ENCODE data around the gene GOLGA8B.
"Not testable (repeated sequence)": the region's sequence is repeated elsewhere in the genome, so short reads cannot be mapped to it uniquely, and the experiment has no call there.

The GOLGA8B gene, protein sequence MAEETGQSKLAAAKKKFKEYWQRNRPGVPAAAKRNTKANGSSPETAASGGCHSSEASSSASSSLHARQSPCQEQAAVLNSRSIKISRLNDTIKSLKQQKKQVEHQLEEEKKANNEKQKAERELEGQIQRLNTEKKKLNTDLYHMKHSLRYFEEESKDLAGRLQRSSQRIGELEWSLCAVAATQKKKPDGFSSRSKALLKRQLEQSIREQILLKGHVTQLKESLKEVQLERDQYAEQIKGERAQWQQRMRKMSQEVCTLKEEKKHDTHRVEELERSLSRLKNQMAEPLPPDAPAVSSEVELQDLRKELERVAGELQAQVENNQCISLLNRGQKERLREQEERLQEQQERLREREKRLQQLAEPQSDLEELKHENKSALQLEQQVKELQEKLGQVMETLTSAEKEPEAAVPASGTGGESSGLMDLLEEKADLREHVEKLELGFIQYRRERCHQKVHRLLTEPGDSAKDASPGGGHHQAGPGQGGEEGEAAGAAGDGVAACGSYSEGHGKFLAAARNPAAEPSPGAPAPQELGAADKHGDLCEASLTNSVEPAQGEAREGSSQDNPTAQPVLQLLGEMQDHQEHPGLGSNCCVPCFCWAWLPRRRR

DNA sequence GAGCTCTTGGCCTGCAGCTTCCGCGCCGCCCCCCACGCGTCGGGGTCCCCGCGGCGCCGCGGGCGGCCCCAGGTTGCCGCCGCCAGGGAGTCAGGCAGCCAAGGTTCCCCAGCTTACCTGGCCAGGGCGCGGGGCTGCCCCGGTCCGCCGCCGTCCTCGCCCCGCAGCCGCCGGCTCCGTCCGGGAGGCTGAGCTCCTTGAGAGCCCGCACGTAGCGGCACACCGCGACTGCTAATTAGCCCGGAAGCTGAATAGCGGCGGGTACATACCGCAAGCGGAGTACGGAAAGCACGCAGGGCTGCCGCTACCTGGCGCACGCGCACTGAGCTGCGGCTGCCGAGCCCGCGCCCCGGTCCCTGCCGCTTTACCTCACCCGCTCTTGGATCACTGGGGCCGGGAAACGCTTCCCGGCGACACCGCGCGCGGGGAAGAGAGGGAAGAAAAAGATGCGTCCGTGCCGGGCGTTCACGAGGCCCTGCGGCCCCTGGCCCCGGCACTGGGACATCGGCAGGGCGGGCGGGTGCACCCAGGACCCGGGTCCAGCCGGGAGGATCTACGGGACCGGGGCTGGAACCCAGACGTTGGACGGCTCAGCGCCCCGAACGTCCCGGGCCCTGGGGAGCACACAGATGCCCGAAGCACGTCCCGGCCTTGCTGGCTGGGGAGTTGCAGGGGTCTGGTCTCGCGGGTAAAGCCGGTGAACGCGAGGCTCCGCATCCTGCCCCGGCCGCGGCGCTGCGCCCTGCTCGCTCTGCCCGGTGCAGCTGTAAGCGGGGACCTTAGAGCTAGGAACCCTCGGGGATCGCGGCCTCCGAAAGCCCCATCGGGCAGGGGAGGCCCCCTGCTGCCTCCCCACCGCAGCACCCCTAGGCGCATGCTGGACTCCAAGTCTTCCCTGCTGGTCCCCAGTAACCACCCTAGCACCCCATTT lies at the start of gene GOLGA8B:
TSS of gene GOLGA8B (minus strand) at position 253 of the 931 bp plus-strand sequence. CDS start 47,739 bp downstream, outside the sequence.
- peak within 1 kb of the TSS; percentile 60 for H3K9ac ChIP-seq (ENCODE audit: low read length)
- H3K27ac ChIP-seq (ENCODE audit: low read depth, low read length) = no peak within 1 kb of the TSS
- no peaks in the 10 kb centered on the region for H3K36me3 ChIP-seq (ENCODE audit: control insufficient read depth, insufficient read depth, low read length)
- H3K27me3 ChIP-seq (ENCODE audit: control insufficient read depth, insufficient read depth, low read length) = peaks cover 21% of the 10 kb centered on the region
- H3K4me1 ChIP-seq (ENCODE audit: control insufficient read depth, insufficient read depth, low read length) = peaks cover 14% of the 10 kb centered on the region
- H3K4me3 ChIP-seq (ENCODE audit: low read depth, low read length) = peak within 1 kb of the TSS; percentile 86
- H3K9me3 ChIP-seq (ENCODE audit: control insufficient read depth, insufficient read depth, low read depth, low read length) = no peaks in the 10 kb centered on the region

DNA sequence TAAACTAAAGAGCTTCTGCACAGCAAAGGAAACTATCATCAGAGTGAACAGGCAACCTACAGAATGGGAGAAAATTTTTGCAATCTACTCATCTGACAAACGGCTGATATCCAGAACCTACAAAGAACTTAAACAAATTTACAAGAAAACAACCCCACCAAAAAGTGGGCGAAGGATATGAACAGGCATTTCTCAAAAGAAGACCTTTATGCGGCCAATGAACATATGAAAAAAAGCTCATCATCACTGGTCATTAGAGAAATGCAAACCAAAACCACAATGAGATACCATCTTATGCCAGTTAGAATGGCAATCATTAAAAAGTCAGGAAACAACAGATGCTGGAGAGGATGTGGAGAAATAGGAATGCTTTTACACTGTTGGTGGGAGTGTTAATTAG lies 49.7 kb upstream of the GOLGA8B start:
- not testable (repeated sequence) for H3K4me3 ChIP-seq (ENCODE audit: low read depth, low read length); H3K27ac ChIP-seq (ENCODE audit: low read depth, low read length); H3K27me3 ChIP-seq (ENCODE audit: control insufficient read depth, insufficient read depth, low read length)

GRCh38 chr15:34628577-34629152 lies 45.2 kb upstream of the GOLGA8B start:
- no peak overlapping the region for H3K9ac ChIP-seq (ENCODE audit: low read length)
- H3K27me3 ChIP-seq (ENCODE audit: control insufficient read depth, insufficient read depth, low read length) = no peaks in the 10 kb centered on the region
- H3K4me1 ChIP-seq (ENCODE audit: control insufficient read depth, insufficient read depth, low read length) = no peaks in the 10 kb centered on the region
- no peaks in the 10 kb centered on the region for H3K9me3 ChIP-seq (ENCODE audit: control insufficient read depth, insufficient read depth, low read depth, low read length)
- H3K4me3 ChIP-seq (ENCODE audit: low read depth, low read length) = no peak overlapping the region
- no peak overlapping the region for H3K27ac ChIP-seq (ENCODE audit: low read depth, low read length)
- H3K36me3 ChIP-seq (ENCODE audit: control insufficient read depth, insufficient read depth, low read length) = no peaks in the 10 kb centered on the region

More for the DNA sequence above, 49.7 kb upstream of the GOLGA8B start:
- not testable (repeated sequence) for H3K9ac ChIP-seq (ENCODE audit: low read length); H3K36me3 ChIP-seq (ENCODE audit: control insufficient read depth, insufficient read depth, low read length); H3K4me1 ChIP-seq (ENCODE audit: control insufficient read depth, insufficient read depth, low read length); H3K9me3 ChIP-seq (ENCODE audit: control insufficient read depth, insufficient read depth, low read depth, low read length)

DNA sequence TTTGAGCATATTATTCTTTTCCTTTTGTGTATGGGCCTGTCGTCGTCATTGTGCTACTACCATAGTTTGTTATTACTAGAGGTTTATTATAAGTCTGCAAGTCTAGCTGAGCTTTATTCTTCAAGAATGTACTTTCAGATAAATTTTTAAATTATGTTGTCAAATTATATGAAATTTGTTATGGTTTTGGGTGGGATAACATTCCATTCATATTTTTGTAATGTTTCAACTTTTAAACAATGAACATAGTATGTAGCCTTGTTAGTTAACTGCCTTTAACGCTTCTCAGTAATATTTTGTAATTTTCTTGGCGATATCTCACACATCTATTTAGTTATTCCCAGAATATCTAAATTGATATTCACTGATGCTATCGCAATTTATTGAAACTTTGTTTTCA lies 41.6 kb upstream of the GOLGA8B start:
- H3K9ac ChIP-seq (ENCODE audit: low read length) = no peak overlapping the region
- H3K4me1 ChIP-seq (ENCODE audit: control insufficient read depth, insufficient read depth, low read length) = no peaks in the 10 kb centered on the region
- H3K9me3 ChIP-seq (ENCODE audit: control insufficient read depth, insufficient read depth, low read depth, low read length) = no peaks in the 10 kb centered on the region
- no peak overlapping the region for H3K27ac ChIP-seq (ENCODE audit: low read depth, low read length)
- no peak overlapping the region for H3K4me3 ChIP-seq (ENCODE audit: low read depth, low read length)
- H3K27me3 ChIP-seq (ENCODE audit: control insufficient read depth, insufficient read depth, low read length) = no peaks in the 10 kb centered on the region
- H3K36me3 ChIP-seq (ENCODE audit: control insufficient read depth, insufficient read depth, low read length) = no peaks in the 10 kb centered on the region

GRCh38 chr15:34621675-34622074 lies 38.2 kb upstream of the GOLGA8B start:
- Histone ChIP-seq H3K9me3 (ENCODE audit: control insufficient read depth, insufficient read depth, low read depth, low read length) (no peaks in the 10 kb centered on the region), H3K36me3 (ENCODE audit: control insufficient read depth, insufficient read depth, low read length) (no peaks in the 10 kb centered on the region), H3K4me1 (ENCODE audit: control insufficient read depth, insufficient read depth, low read length) (no peaks in the 10 kb centered on the region), H3K27me3 (ENCODE audit: control insufficient read depth, insufficient read depth, low read length) (no peaks in the 10 kb centered on the region), H3K4me3 (ENCODE audit: low read depth, low read length) (no peak overlapping the region), H3K9ac (ENCODE audit: low read length) (no peak overlapping the region), H3K27ac (ENCODE audit: low read depth, low read length) (no peak overlapping the region)

DNA sequence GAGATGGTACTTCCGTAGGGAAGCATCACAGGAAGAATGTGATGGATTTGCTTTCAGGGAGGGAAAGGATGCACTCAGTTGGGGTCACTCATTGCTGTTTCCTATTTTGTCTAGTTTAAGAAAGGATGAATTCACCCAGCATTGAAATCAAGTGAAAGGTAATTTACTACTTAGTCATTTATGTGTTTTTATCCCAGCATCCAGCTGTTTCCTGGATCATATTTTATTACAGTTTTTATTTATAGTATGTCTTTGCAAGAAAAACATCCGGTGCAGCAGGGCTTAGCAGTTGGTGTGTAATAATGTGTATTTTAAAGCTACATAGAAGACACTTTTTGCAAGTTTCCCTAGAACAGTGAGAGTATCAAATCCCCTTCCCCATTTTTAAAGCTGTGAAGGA lies 37.4 kb upstream of the GOLGA8B start:
- H3K27ac ChIP-seq (ENCODE audit: low read depth, low read length) = no peak overlapping the region
- H3K9ac ChIP-seq (ENCODE audit: low read length) = no peak overlapping the region
- no peaks in the 10 kb centered on the region for H3K9me3 ChIP-seq (ENCODE audit: control insufficient read depth, insufficient read depth, low read depth, low read length)
- H3K36me3 ChIP-seq (ENCODE audit: control insufficient read depth, insufficient read depth, low read length) = no peaks in the 10 kb centered on the region
- no peak overlapping the region for H3K4me3 ChIP-seq (ENCODE audit: low read depth, low read length)
- H3K4me1 ChIP-seq (ENCODE audit: control insufficient read depth, insufficient read depth, low read length) = no peaks in the 10 kb centered on the region
- no peaks in the 10 kb centered on the region for H3K27me3 ChIP-seq (ENCODE audit: control insufficient read depth, insufficient read depth, low read length)

- no peaks in the 10 kb centered on the region for H3K36me3 ChIP-seq (ENCODE audit: control insufficient read depth, insufficient read depth, low read length)
- H3K4me1 ChIP-seq (ENCODE audit: control insufficient read depth, insufficient read depth, low read length) = no peaks in the 10 kb centered on the region
- no peaks in the 10 kb centered on the region for H3K27me3 ChIP-seq (ENCODE audit: control insufficient read depth, insufficient read depth, low read length)
- H3K9ac ChIP-seq (ENCODE audit: low read length) = no peak overlapping the region
- no peak overlapping the region for H3K4me3 ChIP-seq (ENCODE audit: low read depth, low read length)
- no peak overlapping the region for H3K27ac ChIP-seq (ENCODE audit: low read depth, low read length)
- no peaks in the 10 kb centered on the region for H3K9me3 ChIP-seq (ENCODE audit: control insufficient read depth, insufficient read depth, low read depth, low read length)
These were observed 36.7 kb upstream of the GOLGA8B start for GRCh38 chr15:34620142-34620541.

DNA sequence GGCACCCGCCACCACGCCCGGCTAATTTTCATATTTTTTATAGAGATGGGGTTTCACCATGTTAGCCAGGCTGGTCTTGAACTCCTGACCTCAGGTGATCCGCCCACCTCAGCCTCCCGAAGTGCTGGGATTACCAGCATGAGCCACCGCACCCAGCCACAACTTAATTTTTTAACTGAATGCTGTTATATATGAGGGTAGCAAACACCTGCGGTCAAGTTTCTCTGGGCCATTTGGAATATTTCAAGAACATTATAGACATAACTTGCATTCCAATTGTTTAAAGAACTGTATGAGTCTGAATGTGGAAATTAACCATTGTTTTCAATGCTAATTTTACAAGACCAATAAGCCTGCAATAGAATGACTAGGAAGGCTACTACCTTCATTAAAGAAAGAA lies 35.7 kb upstream of the GOLGA8B start:
- H3K36me3 ChIP-seq (ENCODE audit: control insufficient read depth, insufficient read depth, low read length) = no peaks in the 10 kb centered on the region
- no peaks in the 10 kb centered on the region for H3K9me3 ChIP-seq (ENCODE audit: control insufficient read depth, insufficient read depth, low read depth, low read length)
- no peak overlapping the region for H3K9ac ChIP-seq (ENCODE audit: low read length)
- no peaks in the 10 kb centered on the region for H3K27me3 ChIP-seq (ENCODE audit: control insufficient read depth, insufficient read depth, low read length)
- H3K4me1 ChIP-seq (ENCODE audit: control insufficient read depth, insufficient read depth, low read length) = no peaks in the 10 kb centered on the region
- H3K27ac ChIP-seq (ENCODE audit: low read depth, low read length) = no peak overlapping the region
- H3K4me3 ChIP-seq (ENCODE audit: low read depth, low read length) = no peak overlapping the region

GRCh38 chr15:34618073-34618472 lies 34.6 kb upstream of the GOLGA8B start:
- Histone ChIP-seq H3K9me3 (ENCODE audit: control insufficient read depth, insufficient read depth, low read depth, low read length) (no peaks in the 10 kb centered on the region), H3K27ac (ENCODE audit: low read depth, low read length) (no peak overlapping the region), H3K27me3 (ENCODE audit: control insufficient read depth, insufficient read depth, low read length) (no peaks in the 10 kb centered on the region), H3K36me3 (ENCODE audit: control insufficient read depth, insufficient read depth, low read length) (no peaks in the 10 kb centered on the region), H3K4me1 (ENCODE audit: control insufficient read depth, insufficient read depth, low read length) (no peaks in the 10 kb centered on the region), H3K4me3 (ENCODE audit: low read depth, low read length) (no peak overlapping the region), H3K9ac (ENCODE audit: low read length) (no peak overlapping the region)

- H3K36me3 ChIP-seq (ENCODE audit: control insufficient read depth, insufficient read depth, low read length) = no peaks in the 10 kb centered on the region
- no peak overlapping the region for H3K27ac ChIP-seq (ENCODE audit: low read depth, low read length)
- no peaks in the 10 kb centered on the region for H3K4me1 ChIP-seq (ENCODE audit: control insufficient read depth, insufficient read depth, low read length)
- H3K4me3 ChIP-seq (ENCODE audit: low read depth, low read length) = no peak overlapping the region
- no peaks in the 10 kb centered on the region for H3K9me3 ChIP-seq (ENCODE audit: control insufficient read depth, insufficient read depth, low read depth, low read length)
- H3K9ac ChIP-seq (ENCODE audit: low read length) = no peak overlapping the region
- H3K27me3 ChIP-seq (ENCODE audit: control insufficient read depth, insufficient read depth, low read length) = no peaks in the 10 kb centered on the region
These were observed 33.2 kb upstream of the GOLGA8B start for GRCh38 chr15:34616613-34617012.
